A549 (cell line): ENCODE results near the gene SMARCA5. TPM values are rescaled to one million over a fixed set of nuclear protein-coding genes. Genes with fewer than 3 reads are reported as not detected.
"Not testable (repeated sequence)": the region's sequence is repeated elsewhere in the genome, so short reads cannot be mapped to it uniquely, and the experiment has no call there.

Source experiments
- ATAC-seq, 2 experiments: fragments of 200-7000 bp in 1 of 2; fragments of >200 bp in 1 of 2; cut with Nextera tagmentation in 1 of 2; cut with Tn5 transposase in 1 of 2; 3 replicates each; pipeline versions ENCODE4 v1.8.0 to v1.9.1; 2018 to 2020; ENCODE audit warnings: mild to moderate bottlenecking in 1 of 2, moderate library complexity in 1 of 2
- CTCF ChIA-PET: fragments of 300-600 bp; sonication (Branson Sonifier 250); formaldehyde crosslinking; extraction: SDS; loops from one replicate; lab custom pipeline; 2021; ENCODE audit warnings: antibody characterized with exemption, inconsistent platforms; lab: Yijun Ruan, JAX
- POLR2A ChIA-PET: fragments of 350-600 bp; formaldehyde crosslinking; extraction: SDS; loops from one replicate; lab custom pipeline; 2021; ENCODE audit warnings: antibody characterized with exemption, inconsistent platforms; lab: Yijun Ruan, JAX
- DNase-seq, 2 experiments: peaks; one replicate each; pipeline versions ENCODE4 v3.0.0 to v3.0.0-alpha.2; 2011 to 2016; ENCODE audit warnings: low read depth in 1 of 2, low spot score in 1 of 2
- FAIRE-seq: peaks from 2 replicates; lab custom pipeline; 2011; peaks lifted over from hg19 to GRCh38; lab: Jason Lieb, UNC
- H3K27ac ChIP-seq, 2 experiments: fragments of >200 bp; sonication (Bioruptor Twin); formaldehyde crosslinking; 3 replicates each; pipeline ENCODE4 v1.5.1; 2016 to 2017
- H3K4me1 ChIP-seq: fragments of >200 bp; sonication (Bioruptor Twin); formaldehyde crosslinking; 3 replicates; pipeline ENCODE4 v1.6.1; 2016
- H3K4me2 ChIP-seq: fragments of >200 bp; sonication (Bioruptor Twin); formaldehyde crosslinking; 3 replicates; pipeline ENCODE4 v1.6.1; 2016
- H3K4me3 ChIP-seq: fragments of >200 bp; sonication (Bioruptor Twin); formaldehyde crosslinking; 3 replicates; pipeline ENCODE4 v1.5.1; 2016
- H3K9me3 ChIP-seq: fragments of >200 bp; sonication (Bioruptor Twin); formaldehyde crosslinking; 3 replicates; pipeline ENCODE4 v1.6.1; 2016
- BCL3 ChIP-seq: fragments of >200 bp; sonication (Bioruptor Twin); formaldehyde crosslinking; IDR thresholded peaks from 3 replicates; pipeline ENCODE4 v1.6.1; 2016
- CEBPB ChIP-seq, 2 experiments: fragments of >200 bp in 1 of 2; sonication (Bioruptor Twin) in 1 of 2; formaldehyde crosslinking in 1 of 2; IDR thresholded peaks; 2 replicates each; pipeline ENCODE4 v1.6.1; 2012 to 2016
- FOSB ChIP-seq: fragments of 250-450 bp; sonication (Bioruptor Pico); IDR thresholded peaks from 2 replicates; pipeline ENCODE4 v1.5.0; 2020; ENCODE audit warnings: mild to moderate bottlenecking, moderate library complexity
- MAX ChIP-seq: IDR thresholded peaks from 2 replicates; pipeline ENCODE4 v1.6.1; 2012
- MAZ ChIP-seq: fragments of 150-350 bp; IDR thresholded peaks from 2 replicates; pipeline ENCODE4 v1.6.1; 2014; ENCODE audit warnings: antibody characterized with exemption, low read depth, low read length, borderline replicate concordance
- NFE2L2 ChIP-seq: fragments of 150-350 bp; conservative IDR thresholded peaks from 2 replicates; pipeline ENCODE4 v1.6.1; 2014; ENCODE audit warnings: low read length
- NR3C1 ChIP-seq: fragments of >200 bp; sonication (Bioruptor Twin); formaldehyde crosslinking; IDR thresholded peaks from 3 replicates; pipeline ENCODE4 v1.6.1; 2017
- PHF8 ChIP-seq: fragments of 200-600 bp; sonication (generic); IDR thresholded peaks from 2 replicates; pipeline ENCODE4 v1.6.1; 2016; ENCODE audit warnings: low read depth, mild to moderate bottlenecking, antibody characterized with exemption, moderate library complexity, borderline replicate concordance
- POLR2AphosphoS2 ChIP-seq: conservative IDR thresholded peaks from 2 replicates; pipeline ENCODE4 v1.6.1; 2012; ENCODE audit warnings: low read length, improper control_type of control experiment, inconsistent platforms
- RCOR1 ChIP-seq: fragments of 150-350 bp; IDR thresholded peaks from 2 replicates; pipeline ENCODE4 v1.6.1; 2014; ENCODE audit warnings: antibody characterized with exemption, low read length, low read depth
- ZC3H11A ChIP-seq: fragments of 450-650 bp; IDR thresholded peaks from 2 replicates; pipeline ENCODE4 v1.6.1; 2014; ENCODE audit warnings: antibody characterized with exemption, mild to moderate bottlenecking
- ZNF302 ChIP-seq: fragments of 250-450 bp; sonication (Bioruptor Pico); IDR thresholded peaks from 2 replicates; pipeline ENCODE4 v1.9.0; 2021; ENCODE audit warnings: inconsistent platforms, mild to moderate bottlenecking, moderate library complexity
- WGBS: methylation state at CpG from one replicate; pipeline ENCODE4 v1.1.6; 2017; ENCODE audit errors: missing lambda C conversion rate; 5-methylcytosine and 5-hydroxymethylcytosine counted together
- polyA plus RNA-seq, 4 experiments: library from polyadenylated mRNA; depleted of rRNA in 3 of 4; stranded (reverse); fragments of >200 nt; fragmentation: RNase III in 1 of 4; extraction: RNeasy Plus Mini Kit Qiagen cat#74134 plus additional on column Dnase treatment in 1 of 4; gene quantifications; 2 replicates in 3 of 4; 3 replicates in 1 of 4; pipeline ENCODE4 v1.2.3, GENCODE V29; 2011 to 2017
- TF ChIP-seq, protein P1 (sequence below): fragments of >200 bp; sonication (Bioruptor Twin); formaldehyde crosslinking; IDR thresholded peaks from 3 replicates; pipeline ENCODE4 v1.5.1; 2016
- TF ChIP-seq, protein P2 (sequence below): fragments of >200 bp; sonication (Bioruptor Twin); formaldehyde crosslinking; IDR thresholded peaks from 2 replicates; pipeline ENCODE4 v1.6.1; 2016

SMARCA5 gene
- polyA plus RNA-seq, 2 of the 4 experiments (the other 2 are of a cell fraction) = 22.2 to 33.4 TPM

DNA sequence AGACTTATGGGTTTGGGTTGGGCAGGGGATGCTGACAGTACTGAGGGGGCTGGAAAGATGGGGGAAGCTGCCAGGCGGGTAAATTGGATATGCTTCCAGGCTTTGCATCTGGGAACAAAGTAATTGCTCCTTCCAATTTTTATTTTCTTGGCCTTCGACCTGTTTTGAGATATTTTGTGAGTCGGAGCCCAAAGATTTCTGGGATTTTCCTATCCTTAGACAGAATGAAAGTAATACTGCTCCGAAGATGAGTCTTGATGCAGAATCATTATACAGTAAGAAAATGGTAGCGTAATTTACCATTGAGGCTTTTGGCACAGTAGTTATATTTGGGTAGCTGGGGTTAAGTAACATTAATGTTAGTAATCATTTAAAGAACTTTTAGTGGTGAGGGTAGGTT, 1.4 kb downstream of the SMARCA5 start:
- no peak for ATAC-seq
- DNase-seq = no peak
- peak overlapping the region; percentile 87 for H3K4me2 ChIP-seq
- peak overlapping the region; percentile 97 for H3K4me3 ChIP-seq
- H3K4me1 ChIP-seq = peaks cover 25% of the 10 kb centered on the region
- 15% methylated on average over 5 of the region's 5 CpGs for WGBS
- CTCF ChIA-PET = no interaction called here
- no peak for FAIRE-seq
- TF ChIP-seq FOSB (no peak), NFE2L2 (no peak), POLR2AphosphoS2 (no peak)
- TF ChIP-seq, protein P1, sequence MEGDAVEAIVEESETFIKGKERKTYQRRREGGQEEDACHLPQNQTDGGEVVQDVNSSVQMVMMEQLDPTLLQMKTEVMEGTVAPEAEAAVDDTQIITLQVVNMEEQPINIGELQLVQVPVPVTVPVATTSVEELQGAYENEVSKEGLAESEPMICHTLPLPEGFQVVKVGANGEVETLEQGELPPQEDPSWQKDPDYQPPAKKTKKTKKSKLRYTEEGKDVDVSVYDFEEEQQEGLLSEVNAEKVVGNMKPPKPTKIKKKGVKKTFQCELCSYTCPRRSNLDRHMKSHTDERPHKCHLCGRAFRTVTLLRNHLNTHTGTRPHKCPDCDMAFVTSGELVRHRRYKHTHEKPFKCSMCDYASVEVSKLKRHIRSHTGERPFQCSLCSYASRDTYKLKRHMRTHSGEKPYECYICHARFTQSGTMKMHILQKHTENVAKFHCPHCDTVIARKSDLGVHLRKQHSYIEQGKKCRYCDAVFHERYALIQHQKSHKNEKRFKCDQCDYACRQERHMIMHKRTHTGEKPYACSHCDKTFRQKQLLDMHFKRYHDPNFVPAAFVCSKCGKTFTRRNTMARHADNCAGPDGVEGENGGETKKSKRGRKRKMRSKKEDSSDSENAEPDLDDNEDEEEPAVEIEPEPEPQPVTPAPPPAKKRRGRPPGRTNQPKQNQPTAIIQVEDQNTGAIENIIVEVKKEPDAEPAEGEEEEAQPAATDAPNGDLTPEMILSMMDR = no peak
- TF ChIP-seq, all 56 proteins: peak for 0
- H3K9me3 ChIP-seq = no peaks in the 10 kb centered on the region
- peak overlapping the region; percentile 90 to 98; a peak in 5 of 6 replicates for H3K27ac ChIP-seq
- POLR2A ChIA-PET = no interaction called here

DNA sequence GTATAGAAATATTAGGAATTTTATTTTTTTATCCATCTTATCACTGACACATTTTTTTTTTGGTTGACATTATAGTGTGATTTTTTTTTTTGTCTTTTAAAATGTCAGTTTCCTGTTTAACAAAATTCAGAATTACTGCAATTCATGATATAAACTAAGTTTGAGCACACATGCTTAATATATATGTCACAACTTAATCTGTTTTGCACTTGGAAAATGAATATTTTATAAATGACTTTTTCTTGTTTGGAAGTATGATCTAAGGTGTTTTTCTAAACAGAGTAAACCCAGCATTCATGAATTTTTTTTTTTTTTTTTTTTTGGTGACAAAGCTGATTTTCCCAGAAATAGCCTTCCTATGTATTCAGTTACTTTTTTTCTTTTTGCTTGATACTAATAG, 2.4 kb downstream of the SMARCA5 start:
- ChIA-PET POLR2A (no interaction called here), CTCF (no interaction called here)
- DNase-seq = no peak
- peaks cover 25% of the 10 kb centered on the region for H3K4me1 ChIP-seq
- peak overlapping the region; percentile 87 for H3K4me2 ChIP-seq
- FAIRE-seq = no peak
- H3K27ac ChIP-seq = no peak overlapping the region
- ATAC-seq = no peak
- no peaks in the 10 kb centered on the region for H3K9me3 ChIP-seq
- TF ChIP-seq MAX = no peak
- H3K4me3 ChIP-seq = peak overlapping the region; percentile 97; the same call in 1 of the 3 replicates

DNA sequence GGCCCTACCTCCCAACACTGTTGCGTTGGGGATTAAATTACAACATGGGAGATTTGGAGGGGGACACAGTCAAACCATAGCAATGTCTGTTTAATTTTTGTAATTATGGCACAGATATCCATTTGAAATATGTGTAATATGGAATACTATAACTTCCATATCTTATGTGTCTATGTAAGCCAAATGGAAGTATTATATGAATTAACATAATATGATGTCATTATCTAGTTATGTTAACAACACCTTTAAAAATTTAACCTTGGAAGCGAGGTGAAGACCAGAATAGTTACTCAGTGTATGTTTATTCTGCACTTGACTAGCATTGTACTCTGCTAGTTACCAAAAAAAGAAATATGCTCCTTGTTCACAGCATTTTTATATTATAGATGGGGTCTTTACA, 4.3 kb downstream of the SMARCA5 start:
- H3K9me3 ChIP-seq = no peaks in the 10 kb centered on the region
- H3K4me2 ChIP-seq = 0 out of 3 replicates have a peak overlapping the region, but pooled peaks have one; percentile 4
- no peak overlapping the region for H3K4me3 ChIP-seq
- TF ChIP-seq ZNF302 (CRISPR knock-in tag) = no peak
- peaks cover 25% of the 10 kb centered on the region for H3K4me1 ChIP-seq
- ChIA-PET CTCF (no interaction called here), POLR2A (no interaction called here)
- 82% methylated on average over 2 of the region's 2 CpGs for WGBS
- DNase-seq (no peak), ATAC-seq (no peak), FAIRE-seq (no peak)
- H3K27ac ChIP-seq = no peak overlapping the region

DNA sequence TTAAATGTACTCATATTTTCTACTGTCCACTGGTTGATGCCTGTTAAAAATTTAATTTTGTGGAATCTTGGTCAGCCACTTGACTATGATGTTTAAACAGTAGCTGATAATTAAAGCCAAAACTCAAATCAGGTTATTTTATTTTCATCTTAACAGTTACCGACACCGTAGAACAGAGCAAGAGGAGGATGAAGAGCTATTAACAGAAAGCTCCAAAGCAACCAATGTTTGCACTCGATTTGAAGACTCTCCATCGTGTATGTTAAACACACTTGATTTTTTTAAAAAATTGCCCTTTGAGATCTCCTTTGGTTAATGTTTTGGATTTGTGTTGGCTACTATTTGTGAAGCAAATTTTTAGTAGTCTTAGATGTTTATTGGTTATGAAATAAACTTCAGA, 10.7 kb downstream of the SMARCA5 start:
- no peaks in the 10 kb centered on the region for H3K9me3 ChIP-seq
- no peak overlapping the region for H3K4me2 ChIP-seq
- ChIA-PET CTCF (no interaction called here), POLR2A (no interaction called here)
- 90% methylated on average over 4 of the region's 4 CpGs for WGBS
- TF ChIP-seq NR3C1 (no peak), ZC3H11A (no peak), CEBPB (IDR thresholded peaks at IDR 0.05) (no peak), PHF8 (no peak), RCOR1 (no peak), MAZ (no peak), BCL3 (no peak)
- TF ChIP-seq, protein P2, sequence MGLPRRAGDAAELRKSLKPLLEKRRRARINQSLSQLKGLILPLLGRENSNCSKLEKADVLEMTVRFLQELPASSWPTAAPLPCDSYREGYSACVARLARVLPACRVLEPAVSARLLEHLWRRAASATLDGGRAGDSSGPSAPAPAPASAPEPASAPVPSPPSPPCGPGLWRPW = no peak
- H3K4me3 ChIP-seq = no peak overlapping the region
- ATAC-seq = no peak
- no peak for FAIRE-seq
- H3K27ac ChIP-seq = no peak overlapping the region
- no peaks in the 10 kb centered on the region for H3K4me1 ChIP-seq
- DNase-seq = no peak

DNA sequence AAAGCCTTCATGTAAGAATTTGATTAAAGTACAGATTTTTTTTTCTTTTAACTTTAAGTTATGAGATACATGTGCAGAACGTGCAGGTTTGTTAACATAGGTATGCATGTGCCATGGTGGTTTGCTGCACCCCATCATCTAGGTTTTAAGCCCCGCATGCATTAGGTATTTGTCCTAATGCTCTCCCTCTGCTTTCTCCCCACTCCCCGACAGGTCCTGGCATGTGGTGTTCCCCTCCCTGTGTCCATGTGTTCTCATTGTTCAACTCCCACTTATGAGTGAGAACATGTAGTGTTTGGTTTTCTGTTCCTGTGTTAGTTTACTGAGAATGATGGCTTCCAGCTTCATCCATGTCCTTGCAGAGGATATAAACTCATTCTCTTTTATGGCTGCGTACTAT, 14.5 kb downstream of the SMARCA5 start:
- H3K4me3 ChIP-seq, CTCF ChIA-PET, H3K4me2 ChIP-seq, FAIRE-seq, ATAC-seq, H3K9me3 ChIP-seq, POLR2A ChIA-PET, DNase-seq, H3K27ac ChIP-seq: not testable (repeated sequence)
- H3K4me1 ChIP-seq = peaks cover 10% of the 10 kb centered on the region
- WGBS = 92% methylated on average over 4 of the region's 4 CpGs
